ENCODE results near the gene GSC. TPM values are rescaled to one million over a fixed set of nuclear protein-coding genes. Genes with fewer than 3 reads are reported as not detected.
"Not testable (repeated sequence)": the region's sequence is repeated elsewhere in the genome, so short reads cannot be mapped to it uniquely, and the experiment has no call there.

The GSC gene
- total RNA-seq (ENCODE audit: insufficient read depth, low replicate concordance), result 0.96 TPM

- DNase-seq (ENCODE audit: low spot score), result peak; percentile 59
Observed at GRCh38 chr14:94769391-94770250, at the start of gene GSC. Gene GSC, minus strand, starts transcription at chr14:94770113. Its CDS starts 98 bp downstream, at chr14:94770015.

- no peak for DNase-seq (ENCODE audit: low spot score)
Observed at GRCh38 chr14:94819531-94819930, 49.6 kb upstream of the GSC start.

- no peak for DNase-seq (ENCODE audit: low spot score)
Observed at GRCh38 chr14:94816113-94816512, 46.2 kb upstream of the GSC start.

DNA sequence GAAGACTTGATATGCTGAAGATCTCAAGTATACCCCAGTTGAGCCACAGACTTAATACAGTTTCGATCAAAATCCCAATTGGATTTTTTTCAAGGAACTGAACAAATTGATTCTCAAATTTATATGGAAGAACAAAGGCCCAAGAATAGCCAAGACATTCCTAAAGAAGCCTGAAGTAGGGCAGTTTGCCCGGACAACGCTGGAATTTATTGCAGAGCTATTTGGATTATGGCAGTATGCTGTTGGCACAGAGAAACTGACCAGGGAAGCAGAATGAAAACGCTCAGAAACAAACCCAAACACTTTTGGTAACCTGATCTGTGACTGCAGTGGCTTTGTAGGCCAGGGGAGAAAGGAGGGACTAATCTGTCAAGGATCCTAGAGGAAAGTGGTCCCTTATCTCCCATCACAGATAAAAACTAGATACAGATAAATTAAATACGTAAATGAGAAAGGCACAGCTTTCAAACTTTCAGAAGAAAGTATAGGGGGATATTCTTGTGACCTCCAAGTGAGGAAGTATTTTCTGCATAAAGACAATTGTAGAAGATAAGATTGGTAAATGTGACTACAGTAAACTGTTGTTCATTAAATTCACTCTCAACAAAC lies 35.9 kb upstream of the GSC start:
- DNase-seq (ENCODE audit: low spot score), result peak; percentile 85

DNA sequence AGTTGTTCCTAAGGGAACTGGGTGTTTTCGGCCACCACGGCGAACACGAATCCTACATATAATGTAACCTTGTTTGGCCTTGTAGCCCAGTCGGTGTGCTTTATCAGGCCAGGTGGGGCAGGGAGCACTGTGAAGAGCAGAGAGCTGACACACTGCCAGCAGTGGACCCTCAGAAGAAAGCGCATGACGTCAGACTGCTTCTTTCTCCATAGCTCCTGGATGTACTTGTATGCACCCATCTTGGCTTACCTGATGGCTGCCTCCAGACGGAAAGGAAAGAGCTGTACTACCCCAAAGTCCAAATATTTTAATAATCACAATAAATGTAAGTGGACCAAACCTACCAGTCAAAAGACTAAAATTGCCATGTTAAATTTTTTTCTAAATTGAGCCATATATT lies 31.3 kb upstream of the GSC start:
- DNase-seq (ENCODE audit: low spot score), result no peak

- DNase-seq (ENCODE audit: low spot score), result not testable (repeated sequence)
Observed at GRCh38 chr14:94800764-94801163, 30.9 kb upstream of the GSC start.

DNA sequence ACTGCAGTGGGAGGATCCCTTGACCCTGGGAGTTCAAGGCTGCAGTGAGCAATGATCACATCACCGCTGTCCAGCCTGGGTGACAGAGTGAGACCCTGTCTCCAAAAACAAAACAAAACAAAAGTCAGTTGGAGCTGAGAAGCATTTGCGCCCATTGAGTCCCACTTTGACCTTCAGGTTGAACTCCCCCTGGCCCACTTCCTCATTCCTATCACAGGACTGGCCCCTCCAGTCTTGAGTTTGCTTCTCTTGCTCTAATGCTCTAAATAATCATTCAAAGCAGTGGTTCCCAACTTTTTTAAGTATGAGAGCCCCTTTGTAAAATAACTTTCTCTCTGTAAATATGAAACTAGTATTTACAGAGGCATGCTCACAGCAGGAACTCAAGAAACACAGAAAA lies 28.0 kb upstream of the GSC start:
- no peak for DNase-seq (ENCODE audit: low spot score)

DNA sequence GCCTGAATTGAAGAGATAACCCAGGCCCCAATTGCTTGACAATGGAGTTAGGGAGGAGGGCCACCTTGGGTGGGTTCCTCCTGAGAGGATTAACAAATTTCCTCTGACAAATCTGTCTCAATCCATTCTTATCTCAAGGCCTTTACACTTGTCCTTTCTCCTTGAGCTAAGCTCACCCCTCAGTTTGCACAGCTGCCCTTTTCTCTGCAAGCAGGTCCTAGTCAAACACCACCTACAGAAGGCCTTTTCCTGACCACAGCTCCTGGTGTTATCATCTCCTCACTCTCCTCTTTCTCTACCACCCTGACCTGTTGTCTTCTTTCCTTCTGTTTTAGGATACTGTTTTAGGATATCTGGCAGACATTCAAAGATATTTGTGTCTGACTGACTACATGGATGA lies 26.4 kb upstream of the GSC start:
- DNase-seq (ENCODE audit: low spot score), result no peak

DNA sequence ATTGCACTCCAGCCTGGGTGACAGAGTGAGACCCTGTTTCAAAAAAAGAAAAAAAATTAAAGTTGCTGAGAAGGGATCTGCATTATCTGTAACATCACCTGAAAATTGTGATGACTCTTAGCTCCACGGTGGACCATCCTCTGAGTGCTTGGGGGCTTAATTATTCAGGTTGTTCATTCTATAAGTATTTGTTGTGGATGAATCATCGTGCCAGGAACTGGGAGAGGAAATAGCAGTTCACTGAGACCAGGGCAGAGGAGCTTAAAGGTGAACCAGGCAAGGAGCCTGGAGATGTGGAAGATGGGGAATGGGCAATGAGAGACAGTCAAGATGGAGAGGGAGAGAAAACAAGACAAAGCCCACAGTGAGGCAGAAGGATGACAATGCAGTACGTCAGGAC lies 25.5 kb upstream of the GSC start:
- DNase-seq (ENCODE audit: low spot score), result no peak

GRCh38 chr14:94793901-94794300 lies 24.0 kb upstream of the GSC start:
- no peak for DNase-seq (ENCODE audit: low spot score)

DNA sequence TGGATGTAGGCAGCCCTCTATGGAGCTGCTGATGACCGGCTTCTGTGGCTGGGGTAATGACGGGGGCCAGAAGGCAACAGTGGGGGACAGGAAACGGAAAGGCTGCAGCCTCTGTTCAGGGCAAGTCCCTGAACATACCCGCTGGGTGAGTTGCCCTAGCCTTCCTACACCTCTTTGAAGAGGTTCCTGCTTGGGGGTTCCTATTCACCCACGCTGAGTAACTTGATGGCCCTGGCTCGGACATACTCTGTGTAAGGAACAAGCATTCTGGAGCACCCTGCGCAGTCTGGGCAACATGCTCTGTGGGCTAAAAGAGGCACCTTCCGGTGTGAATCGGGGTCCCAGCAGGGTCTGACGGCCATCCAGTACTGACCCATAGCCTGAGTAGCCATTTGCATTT lies 17.7 kb upstream of the GSC start:
- DNase-seq (ENCODE audit: low spot score), result no peak

GRCh38 chr14:94787092-94787491 lies 17.2 kb upstream of the GSC start:
- DNase-seq (ENCODE audit: low spot score), result no peak

DNA sequence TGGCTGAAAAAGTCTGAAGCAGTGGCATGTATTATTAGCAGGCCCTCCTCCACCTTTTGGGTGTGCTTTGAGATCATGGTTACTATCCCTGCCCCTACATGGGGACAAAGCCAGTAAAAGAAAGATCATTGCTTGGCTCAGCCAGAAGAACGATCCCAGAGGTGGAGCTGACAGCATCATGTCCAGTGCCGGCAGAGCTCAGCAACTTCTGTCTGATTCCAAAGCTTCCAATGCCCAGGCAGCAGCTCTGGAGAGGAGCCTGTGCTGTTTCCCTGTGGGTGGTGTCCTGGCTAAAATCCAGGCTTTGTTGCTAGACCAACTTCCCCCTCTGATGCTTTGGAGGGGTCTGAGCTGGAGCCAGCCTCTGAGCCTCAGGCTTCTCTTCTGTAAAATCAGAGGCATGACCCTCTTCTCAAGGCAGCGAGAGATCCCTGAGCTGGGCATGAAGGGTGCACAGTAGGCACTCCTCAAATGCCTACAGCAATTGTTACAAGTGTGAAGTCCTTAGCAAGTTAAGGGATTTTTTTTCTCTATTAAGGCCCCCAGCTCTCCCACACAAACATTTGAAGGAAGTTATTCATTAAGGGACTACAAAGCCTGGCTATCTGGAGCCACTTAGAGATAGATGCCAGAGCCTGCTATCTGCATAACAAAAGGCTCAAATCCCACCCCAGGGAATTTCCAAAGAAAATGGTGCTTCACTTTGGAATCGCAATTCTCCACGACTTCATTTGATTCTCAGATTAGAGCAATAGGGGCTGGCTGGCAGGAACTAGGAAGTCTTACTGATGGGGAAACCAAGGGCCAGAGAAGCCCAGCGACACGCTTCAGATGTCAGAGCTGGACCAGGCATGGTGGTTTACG lies 10.9 kb upstream of the GSC start:
- DNase-seq (ENCODE audit: low spot score), result no peak

GRCh38 chr14:94779713-94780112 lies 9.8 kb upstream of the GSC start:
- DNase-seq (ENCODE audit: low spot score), result no peak

GRCh38 chr14:94775871-94776210 lies 5.9 kb upstream of the GSC start:
- DNase-seq (ENCODE audit: low spot score), result no peak

DNA sequence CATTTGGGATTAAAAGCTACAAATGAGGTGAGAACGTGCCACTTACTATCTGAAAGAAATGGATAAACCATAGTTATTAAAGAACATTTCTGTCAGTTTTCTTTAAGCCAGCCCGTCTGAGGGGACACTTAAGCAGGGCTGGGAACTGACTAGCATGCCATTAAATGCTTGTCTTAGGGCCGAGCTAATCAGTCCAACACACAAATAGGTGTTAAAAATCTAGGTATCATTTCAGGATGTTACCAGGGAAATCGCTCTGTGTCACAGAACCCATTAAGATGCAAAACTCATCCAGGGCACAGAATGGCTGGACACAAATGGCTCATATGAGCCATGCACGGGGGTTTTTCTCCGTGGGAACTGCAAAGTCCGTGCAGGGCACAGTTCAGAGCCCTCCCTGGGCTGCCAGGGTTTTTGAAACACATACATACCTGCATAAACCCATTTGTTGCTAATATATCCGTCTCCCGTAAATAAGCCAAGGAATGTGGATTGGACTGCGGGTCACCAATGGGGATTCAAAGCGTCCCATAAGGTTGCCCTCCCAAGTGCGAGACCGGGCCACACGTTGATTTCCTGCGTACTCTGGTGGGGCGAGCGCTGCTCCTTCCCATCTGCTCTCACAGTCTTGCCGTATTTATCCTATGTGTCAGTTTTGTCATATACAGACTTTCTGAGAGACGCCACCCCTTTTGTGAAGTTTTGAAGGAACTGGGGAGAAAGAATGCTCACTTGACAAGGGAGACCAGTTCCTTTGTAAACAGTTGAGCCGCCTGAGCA lies 5.4 kb upstream of the GSC start:
- no peak for DNase-seq (ENCODE audit: low spot score)

DNA sequence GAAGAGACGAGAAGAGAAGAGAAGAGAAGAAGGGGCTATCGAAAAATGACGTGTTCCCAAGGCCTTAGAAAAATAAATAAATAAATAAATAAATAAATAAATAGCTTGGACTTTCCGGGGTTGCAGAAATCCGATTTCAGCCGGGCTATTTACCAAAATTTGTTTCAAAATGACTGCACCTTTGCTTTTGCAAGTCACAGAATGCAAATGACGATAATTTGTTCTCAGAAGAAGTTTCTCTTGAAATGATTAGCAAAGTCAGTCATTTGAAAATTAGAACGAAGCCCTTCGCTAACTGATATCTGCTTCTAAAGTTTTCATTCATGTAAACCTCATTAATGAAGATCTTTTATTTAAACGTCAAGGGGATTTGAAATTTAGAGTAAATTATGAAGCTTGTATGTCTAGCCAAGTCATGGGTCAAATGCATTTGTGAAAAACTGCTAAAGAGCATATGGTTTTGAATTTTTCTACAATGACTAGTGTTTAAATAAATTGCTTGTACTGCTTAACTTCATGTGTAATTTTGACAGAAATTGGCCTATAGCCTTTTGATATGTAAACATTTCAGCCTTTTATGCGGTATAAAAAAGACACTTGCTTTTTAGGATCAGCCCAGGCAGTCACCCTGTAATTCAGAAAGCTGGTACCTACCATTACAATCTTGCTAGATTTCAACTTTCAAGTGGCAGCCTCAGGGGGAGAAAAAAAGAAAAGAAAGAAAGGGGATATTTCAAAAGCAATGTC lies 4.6 kb upstream of the GSC start:
- peak; percentile 15 for DNase-seq (ENCODE audit: low spot score)

DNA sequence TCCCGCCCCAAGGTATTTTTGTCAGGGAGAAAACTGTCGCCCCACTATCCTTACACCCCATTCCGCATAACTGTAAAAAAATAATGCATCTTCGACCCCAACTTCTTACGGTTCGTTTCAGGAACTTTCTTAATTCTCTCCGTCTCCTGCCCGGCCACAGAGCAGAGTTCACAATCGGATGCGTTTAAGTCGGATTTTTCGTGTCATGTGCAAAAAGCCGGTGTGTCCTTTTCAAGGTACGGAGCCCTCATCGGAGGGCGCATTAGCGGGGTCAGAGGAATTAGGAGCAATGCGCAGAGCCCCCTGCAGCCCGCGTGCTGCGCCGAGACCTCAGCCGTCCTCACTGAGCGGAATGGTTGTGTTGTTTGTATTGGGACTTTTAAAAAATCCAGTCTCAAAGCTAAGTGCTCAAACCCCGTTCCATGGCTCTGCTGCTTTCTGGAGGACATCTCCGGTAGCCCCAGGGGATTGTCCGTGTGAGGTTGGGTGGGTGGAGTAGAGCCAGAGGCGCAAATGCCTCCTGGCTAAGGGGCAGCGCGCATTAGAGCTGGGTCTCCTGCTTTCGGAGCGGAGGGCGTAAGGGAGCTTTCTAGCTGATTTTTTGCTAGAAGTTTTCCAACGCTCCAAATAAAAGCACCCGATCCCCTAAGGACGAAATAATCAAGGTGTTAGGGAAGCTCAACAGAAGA lies 3.9 kb upstream of the GSC start:
- peak; percentile 11 for DNase-seq (ENCODE audit: low spot score)

DNA sequence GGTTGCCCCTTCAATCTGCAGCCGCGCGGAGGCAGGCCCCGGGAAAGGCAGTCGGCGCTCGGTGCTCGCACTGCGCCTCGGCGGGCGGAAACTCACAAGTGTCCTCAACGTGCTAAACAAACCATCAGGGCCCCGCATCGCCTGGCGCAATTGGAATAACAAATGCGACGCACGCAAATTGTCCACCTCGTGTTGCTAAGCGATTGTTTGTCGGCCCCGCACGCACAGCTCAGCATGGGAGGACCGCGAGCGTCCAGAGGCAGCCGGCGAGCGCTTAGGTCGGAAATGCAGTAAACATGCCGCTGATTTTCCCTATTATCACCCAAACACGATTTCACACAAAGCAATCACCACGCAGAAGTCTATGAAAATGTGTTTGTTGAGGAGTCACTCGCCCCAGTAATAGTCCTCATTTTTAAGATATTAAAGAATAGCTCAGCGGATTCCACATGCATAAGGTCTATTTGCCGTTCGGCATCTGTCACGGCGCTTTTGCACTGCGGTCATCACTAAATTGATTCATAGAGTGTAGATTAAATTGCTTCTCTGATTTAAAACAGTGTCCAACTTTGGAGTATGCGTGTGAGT lies 3.2 kb upstream of the GSC start:
- DNase-seq (ENCODE audit: low spot score), result no peak

- DNase-seq (ENCODE audit: low spot score), result no peak
Observed at GRCh38 chr14:94772548-94772947, 2.6 kb upstream of the GSC start.
